K562 (cell line): ENCODE results near the gene UBN2. TPM values are rescaled to one million over a fixed set of nuclear protein-coding genes. Genes with fewer than 3 reads are reported as not detected.

Source experiments
- ATAC-seq: fragments of 200-7000 bp; cut with Tn5 transposase; 3 replicates; pipeline ENCODE4 v1.9.1; 2020; ENCODE audit warnings: moderate library complexity
- BruUV-seq: library from RNA; stranded (reverse); fragments of 400-500 nt; replicated peaks from 2 replicates; lab custom pipeline; 2021; lab: Mats Ljungman, UMichigan
- CTCF ChIA-PET: fragments of 300-600 bp; formaldehyde crosslinking; extraction: SDS; loops from one replicate; lab custom pipeline; 2021; ENCODE audit warnings: low intra/inter-chr PET ratio; lab: Yijun Ruan, JAX
- POLR2A ChIA-PET: fragments of 300-600, 350-650 bp; sonication (Branson Sonifier 250); formaldehyde crosslinking; extraction: SDS; loops from one replicate; lab custom pipeline; 2021; ENCODE audit warnings: antibody characterized with exemption, inconsistent platforms; lab: Yijun Ruan, JAX
- DNase-seq, 4 experiments: peaks; one replicate each; pipeline versions ENCODE4 v3.0.0 to v3.0.0-alpha.2; 2011 to 2018; ENCODE audit warnings: low spot score in 3 of 4, mixed read lengths in 3 of 4; ENCODE audit errors: extremely low read depth in 1 of 4
- FAIRE-seq: peaks from 2 replicates; lab custom pipeline; 2011; peaks lifted over from hg19 to GRCh38; lab: Jason Lieb, UNC
- H2AFZ ChIP-seq: 2 replicates; pipeline ENCODE4 v1.6.0; 2011; ENCODE audit warnings: low read depth, low read length, control low read depth, inconsistent platforms
- H3K27ac ChIP-seq: fragments of 200-600 bp; 3 replicates; pipeline ENCODE4 v1.8.0; 2011; ENCODE audit warnings: low read depth, mild to moderate bottlenecking, control low read depth, inconsistent platforms, low read length, moderate library complexity, mixed read lengths; ENCODE audit errors: extremely low read depth
- H3K27me3 ChIP-seq, 2 experiments: fragments of 300-600 bp in 1 of 2; 2 replicates in 1 of 2; 3 replicates in 1 of 2; pipeline versions ENCODE4 v1.6.0 to v1.8.0; 2011; ENCODE audit warnings: inconsistent platforms in 2 of 2, low read length in 2 of 2, mild to moderate bottlenecking in 1 of 2, mixed read lengths in 1 of 2, moderate library complexity in 1 of 2; ENCODE audit not compliant: control insufficient read depth in 2 of 2, insufficient read depth in 2 of 2
- H3K36me3 ChIP-seq: fragments of 300-600 bp; 3 replicates; pipeline ENCODE4 v1.8.0; 2011; ENCODE audit warnings: mild to moderate bottlenecking, low read length, inconsistent platforms; ENCODE audit not compliant: control insufficient read depth, insufficient read depth
- H3K4me1 ChIP-seq, 2 experiments: fragments of 200-600 bp in 1 of 2; replicated peaks in 1 of 2; 2 replicates in 1 of 2; 3 replicates in 1 of 2; pipeline versions ENCODE4 v1.5.1 to v1.8.0; 2011; ENCODE audit warnings: inconsistent platforms in 2 of 2, low read length in 2 of 2, mild to moderate bottlenecking in 1 of 2, mixed read lengths in 1 of 2, moderate library complexity in 1 of 2; ENCODE audit not compliant: control insufficient read depth in 2 of 2, insufficient read depth in 2 of 2
- H3K4me2 ChIP-seq: 2 replicates; pipeline ENCODE4 v1.6.1; 2011; ENCODE audit warnings: low read length, control low read depth, inconsistent platforms, mixed read lengths; ENCODE audit not compliant: insufficient read depth
- H3K4me3 ChIP-seq: fragments of 200-600 bp; sonication (generic), shearing (Covaris generic); 2 replicates; pipeline ENCODE4 v1.5.1; 2016; ENCODE audit warnings: control low read depth, inconsistent platforms
- H3K79me2 ChIP-seq: fragments of 200-600 bp; 3 replicates; pipeline ENCODE4 v1.8.0; 2011; ENCODE audit warnings: low read length, inconsistent platforms; ENCODE audit not compliant: control insufficient read depth, insufficient read depth
- H3K9ac ChIP-seq, 2 experiments: 2 replicates each; pipeline versions ENCODE4 v1.6.0 to v1.6.1; 2011; ENCODE audit warnings: low read depth in 2 of 2, low read length in 2 of 2, control low read depth in 1 of 2, inconsistent platforms in 1 of 2, mild to moderate bottlenecking in 1 of 2, mixed read lengths in 1 of 2; ENCODE audit not compliant: insufficient read depth in 1 of 2
- H3K9me1 ChIP-seq: one replicate; pipeline ENCODE4 v1.6.0; 2011; ENCODE audit warnings: inconsistent platforms, mild to moderate bottlenecking, low read length, moderate library complexity; ENCODE audit not compliant: control insufficient read depth, insufficient read depth
- H3K9me3 ChIP-seq: replicated peaks from 2 replicates; pipeline ENCODE4 v1.5.1; 2011; ENCODE audit warnings: low read depth, low read length, inconsistent platforms; ENCODE audit not compliant: control insufficient read depth, insufficient read depth
- H4K20me1 ChIP-seq: replicated peaks from 2 replicates; pipeline ENCODE4 v1.6.1; 2011; ENCODE audit warnings: low read length, inconsistent platforms, mixed read lengths; ENCODE audit not compliant: control insufficient read depth, insufficient read depth
- CBFA2T2 ChIP-seq: fragments of 450-650 bp; conservative IDR thresholded peaks from 2 replicates; pipeline ENCODE4 v1.6.1; 2017; ENCODE audit warnings: mild to moderate bottlenecking
- EGR1 ChIP-seq: fragments of 450-650 bp; conservative IDR thresholded peaks from 2 replicates; pipeline ENCODE4 v1.6.1; 2017; ENCODE audit warnings: mild to moderate bottlenecking
- ZEB2 ChIP-seq: fragments of 450-650 bp; IDR thresholded peaks from 2 replicates; pipeline ENCODE4 v1.6.1; 2016
- WGBS: fragments of 100-300 bp; shearing (Covaris generic); methylation state at CpG from one replicate; pipeline ENCODE4 v1.1.6; 2016; ENCODE audit warnings: low coverage, mixed read lengths; ENCODE audit not compliant: insufficient coverage; ENCODE audit errors: missing lambda C conversion rate; 5-methylcytosine and 5-hydroxymethylcytosine counted together
- in situ Hi-C: fragments of 300-500 bp; cut with MboI; formaldehyde crosslinking; loops from 4 replicates; pipeline ENCODE4 v1.15.0; 2018; ENCODE audit warnings: inconsistent platforms, mixed read lengths
- intact Hi-C: fragments of 100-400 bp; cut with micrococcal nuclease; formaldehyde crosslinking; loops from 2 replicates; pipeline ENCODE4 v1.14.2; 2022
- polyA plus RNA-seq, 8 experiments: library from polyadenylated mRNA; depleted of rRNA in 4 of 8; stranded (reverse) in 5 of 8; unstranded in 3 of 8; fragments of >200 nt; fragmentation: Nextera tagmentation in 2 of 8; fragmentation: Illumina TruSeq in 1 of 8; extraction: Ambion mirVana in 2 of 8; extraction: Trizol in 1 of 8; gene quantifications; 2 replicates each; pipeline versions ENCODE4 v1.2.1 to v1.2.3, GENCODE V29; 2011 to 2014; ENCODE audit warnings: inconsistent platforms in 1 of 8, missing spikeins in 1 of 8
- total RNA-seq, 7 experiments: library from RNA; depleted of rRNA in 6 of 7; stranded (reverse); fragments of >200 nt in 6 of 7; fragmentation: Illumina TruSeq in 2 of 7; extraction: Trizol in 2 of 7; gene quantifications; 2 replicates each; pipeline versions ENCODE4 v1.2.1 to v1.2.3, GENCODE V29; 2011 to 2021; ENCODE audit warnings: low replicate concordance in 1 of 7
- TF ChIP-seq, protein P1 (sequence below): sonication (generic); formaldehyde crosslinking; IDR thresholded peaks from 2 replicates; pipeline ENCODE4 v1.8.0; 2022; ENCODE audit warnings: missing genetic modification reagents, mild to moderate bottlenecking, moderate library complexity, borderline replicate concordance
- TF ChIP-seq, protein P2 (sequence below): fragments of 450-650 bp; IDR thresholded peaks from 2 replicates; pipeline ENCODE4 v1.6.1; 2017; ENCODE audit warnings: antibody characterized with exemption, mild to moderate bottlenecking
- TF ChIP-seq, protein P3 (sequence below): fragments of 200-800 bp; sonication (Bioruptor generic); IDR thresholded peaks from 2 replicates; pipeline ENCODE4 v1.6.1; 2016; ENCODE audit warnings: missing genetic modification characterization, missing compliant biosample characterization

Gene UBN2
- total and polyA plus RNA-seq, 9 of the 15 experiments (the other 6 are each of a cell fraction or from before 2014, with no cell fraction given): 1.2 to 19.5 (median 9.9) TPM

DNA sequence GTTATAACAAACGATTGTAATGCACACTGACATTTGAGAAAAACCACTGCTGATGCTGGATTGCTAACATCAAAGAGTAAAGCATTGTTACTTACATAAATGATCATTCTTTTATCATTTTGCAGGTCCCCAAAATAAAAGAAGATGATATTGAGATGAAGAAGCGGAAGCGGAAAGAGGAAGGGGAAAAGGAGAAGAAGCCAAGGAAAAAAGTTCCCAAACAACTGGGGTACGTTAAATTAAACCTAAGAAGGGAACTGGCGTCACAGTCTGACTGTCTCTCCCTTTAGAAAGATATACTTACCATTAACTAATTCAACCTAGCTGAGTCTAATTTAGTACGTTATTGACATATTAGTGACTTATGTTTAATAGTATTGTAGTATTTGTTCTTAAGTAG is 28.1 kb downstream of the UBN2 start:
- Histone ChIP-seq H3K27me3 (no peaks in the 10 kb centered on the region), H3K4me2 (no peak overlapping the region), H3K9me3 (no peaks in the 10 kb centered on the region), H3K79me2 (no peaks in the 10 kb centered on the region), H2AFZ (no peak overlapping the region), H3K4me3 (no peak overlapping the region), H3K9ac (no peak overlapping the region), H3K36me3 (peaks cover 75% of the 10 kb centered on the region), H3K27ac (no peak overlapping the region), H3K4me1 (no peaks in the 10 kb centered on the region), H3K9me1 (no peaks in the 10 kb centered on the region), H4K20me1 (no peaks in the 10 kb centered on the region)
- POLR2A ChIA-PET: no interaction called here
- DNase-seq: no peak
- no TSS peak for BruUV-seq
- 88% methylated on average over 6 of the region's 6 CpGs for WGBS
- CTCF ChIA-PET: no interaction called here
- ATAC-seq: no peak
- intact Hi-C loops: no loop called here
- FAIRE-seq: no peak
- in situ Hi-C loops: no loop called here
- TF ChIP-seq, protein P1, sequence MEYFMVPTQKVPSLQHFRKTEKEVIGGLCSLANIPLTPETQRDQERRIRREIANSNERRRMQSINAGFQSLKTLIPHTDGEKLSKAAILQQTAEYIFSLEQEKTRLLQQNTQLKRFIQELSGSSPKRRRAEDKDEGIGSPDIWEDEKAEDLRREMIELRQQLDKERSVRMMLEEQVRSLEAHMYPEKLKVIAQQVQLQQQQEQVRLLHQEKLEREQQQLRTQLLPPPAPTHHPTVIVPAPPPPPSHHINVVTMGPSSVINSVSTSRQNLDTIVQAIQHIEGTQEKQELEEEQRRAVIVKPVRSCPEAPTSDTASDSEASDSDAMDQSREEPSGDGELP: no peak
- TF ChIP-seq CBFA2T2 (no peak), ZEB2 (no peak), EGR1 (no peak)
- TF ChIP-seq, protein P2, sequence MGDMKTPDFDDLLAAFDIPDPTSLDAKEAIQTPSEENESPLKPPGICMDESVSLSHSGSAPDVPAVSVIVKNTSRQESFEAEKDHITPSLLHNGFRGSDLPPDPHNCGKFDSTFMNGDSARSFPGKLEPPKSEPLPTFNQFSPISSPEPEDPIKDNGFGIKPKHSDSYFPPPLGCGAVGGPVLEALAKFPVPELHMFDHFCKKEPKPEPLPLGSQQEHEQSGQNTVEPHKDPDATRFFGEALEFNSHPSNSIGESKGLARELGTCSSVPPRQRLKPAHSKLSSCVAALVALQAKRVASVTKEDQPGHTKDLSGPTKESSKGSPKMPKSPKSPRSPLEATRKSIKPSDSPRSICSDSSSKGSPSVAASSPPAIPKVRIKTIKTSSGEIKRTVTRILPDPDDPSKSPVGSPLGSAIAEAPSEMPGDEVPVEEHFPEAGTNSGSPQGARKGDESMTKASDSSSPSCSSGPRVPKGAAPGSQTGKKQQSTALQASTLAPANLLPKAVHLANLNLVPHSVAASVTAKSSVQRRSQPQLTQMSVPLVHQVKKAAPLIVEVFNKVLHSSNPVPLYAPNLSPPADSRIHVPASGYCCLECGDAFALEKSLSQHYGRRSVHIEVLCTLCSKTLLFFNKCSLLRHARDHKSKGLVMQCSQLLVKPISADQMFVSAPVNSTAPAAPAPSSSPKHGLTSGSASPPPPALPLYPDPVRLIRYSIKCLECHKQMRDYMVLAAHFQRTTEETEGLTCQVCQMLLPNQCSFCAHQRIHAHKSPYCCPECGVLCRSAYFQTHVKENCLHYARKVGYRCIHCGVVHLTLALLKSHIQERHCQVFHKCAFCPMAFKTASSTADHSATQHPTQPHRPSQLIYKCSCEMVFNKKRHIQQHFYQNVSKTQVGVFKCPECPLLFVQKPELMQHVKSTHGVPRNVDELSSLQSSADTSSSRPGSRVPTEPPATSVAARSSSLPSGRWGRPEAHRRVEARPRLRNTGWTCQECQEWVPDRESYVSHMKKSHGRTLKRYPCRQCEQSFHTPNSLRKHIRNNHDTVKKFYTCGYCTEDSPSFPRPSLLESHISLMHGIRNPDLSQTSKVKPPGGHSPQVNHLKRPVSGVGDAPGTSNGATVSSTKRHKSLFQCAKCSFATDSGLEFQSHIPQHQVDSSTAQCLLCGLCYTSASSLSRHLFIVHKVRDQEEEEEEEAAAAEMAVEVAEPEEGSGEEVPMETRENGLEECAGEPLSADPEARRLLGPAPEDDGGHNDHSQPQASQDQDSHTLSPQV: no peak
- TF ChIP-seq, protein P3, sequence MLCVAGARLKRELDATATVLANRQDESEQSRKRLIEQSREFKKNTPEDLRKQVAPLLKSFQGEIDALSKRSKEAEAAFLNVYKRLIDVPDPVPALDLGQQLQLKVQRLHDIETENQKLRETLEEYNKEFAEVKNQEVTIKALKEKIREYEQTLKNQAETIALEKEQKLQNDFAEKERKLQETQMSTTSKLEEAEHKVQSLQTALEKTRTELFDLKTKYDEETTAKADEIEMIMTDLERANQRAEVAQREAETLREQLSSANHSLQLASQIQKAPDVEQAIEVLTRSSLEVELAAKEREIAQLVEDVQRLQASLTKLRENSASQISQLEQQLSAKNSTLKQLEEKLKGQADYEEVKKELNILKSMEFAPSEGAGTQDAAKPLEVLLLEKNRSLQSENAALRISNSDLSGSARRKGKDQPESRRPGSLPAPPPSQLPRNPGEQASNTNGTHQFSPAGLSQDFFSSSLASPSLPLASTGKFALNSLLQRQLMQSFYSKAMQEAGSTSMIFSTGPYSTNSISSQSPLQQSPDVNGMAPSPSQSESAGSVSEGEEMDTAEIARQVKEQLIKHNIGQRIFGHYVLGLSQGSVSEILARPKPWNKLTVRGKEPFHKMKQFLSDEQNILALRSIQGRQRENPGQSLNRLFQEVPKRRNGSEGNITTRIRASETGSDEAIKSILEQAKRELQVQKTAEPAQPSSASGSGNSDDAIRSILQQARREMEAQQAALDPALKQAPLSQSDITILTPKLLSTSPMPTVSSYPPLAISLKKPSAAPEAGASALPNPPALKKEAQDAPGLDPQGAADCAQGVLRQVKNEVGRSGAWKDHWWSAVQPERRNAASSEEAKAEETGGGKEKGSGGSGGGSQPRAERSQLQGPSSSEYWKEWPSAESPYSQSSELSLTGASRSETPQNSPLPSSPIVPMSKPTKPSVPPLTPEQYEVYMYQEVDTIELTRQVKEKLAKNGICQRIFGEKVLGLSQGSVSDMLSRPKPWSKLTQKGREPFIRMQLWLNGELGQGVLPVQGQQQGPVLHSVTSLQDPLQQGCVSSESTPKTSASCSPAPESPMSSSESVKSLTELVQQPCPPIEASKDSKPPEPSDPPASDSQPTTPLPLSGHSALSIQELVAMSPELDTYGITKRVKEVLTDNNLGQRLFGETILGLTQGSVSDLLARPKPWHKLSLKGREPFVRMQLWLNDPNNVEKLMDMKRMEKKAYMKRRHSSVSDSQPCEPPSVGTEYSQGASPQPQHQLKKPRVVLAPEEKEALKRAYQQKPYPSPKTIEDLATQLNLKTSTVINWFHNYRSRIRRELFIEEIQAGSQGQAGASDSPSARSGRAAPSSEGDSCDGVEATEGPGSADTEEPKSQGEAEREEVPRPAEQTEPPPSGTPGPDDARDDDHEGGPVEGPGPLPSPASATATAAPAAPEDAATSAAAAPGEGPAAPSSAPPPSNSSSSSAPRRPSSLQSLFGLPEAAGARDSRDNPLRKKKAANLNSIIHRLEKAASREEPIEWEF: no peak
